Astrocyte of the cerebellum (primary cell): ENCODE data around the gene KLRF2.

Experiments used
- DNase-seq: peaks from one replicate; pipeline ENCODE4 v3.0.0-alpha.2; 2011; ENCODE audit warnings: low read depth
- H3K4me3 ChIP-seq: 2 replicates; pipeline ENCODE4 v1.5.1; 2011; ENCODE audit warnings: mild to moderate bottlenecking, low read depth, low read length, moderate library complexity
- in situ Hi-C: cut with HindIII; loops from 2 replicates; pipeline ENCODE4 v1.10.0; 2017; ENCODE audit warnings: low sequenced_read_pairs
- TF ChIP-seq, protein P1 (sequence below): IDR thresholded peaks from 2 replicates; pipeline ENCODE4 v1.5.1; 2012; ENCODE audit warnings: low read length, low read depth, moderate library complexity, mild to moderate bottlenecking; ENCODE audit errors: missing control alignments

The KLRF2 gene

GRCh38 chr12:9926876-9927275 is 45.6 kb downstream of the KLRF2 start:
- TF ChIP-seq, protein P1, sequence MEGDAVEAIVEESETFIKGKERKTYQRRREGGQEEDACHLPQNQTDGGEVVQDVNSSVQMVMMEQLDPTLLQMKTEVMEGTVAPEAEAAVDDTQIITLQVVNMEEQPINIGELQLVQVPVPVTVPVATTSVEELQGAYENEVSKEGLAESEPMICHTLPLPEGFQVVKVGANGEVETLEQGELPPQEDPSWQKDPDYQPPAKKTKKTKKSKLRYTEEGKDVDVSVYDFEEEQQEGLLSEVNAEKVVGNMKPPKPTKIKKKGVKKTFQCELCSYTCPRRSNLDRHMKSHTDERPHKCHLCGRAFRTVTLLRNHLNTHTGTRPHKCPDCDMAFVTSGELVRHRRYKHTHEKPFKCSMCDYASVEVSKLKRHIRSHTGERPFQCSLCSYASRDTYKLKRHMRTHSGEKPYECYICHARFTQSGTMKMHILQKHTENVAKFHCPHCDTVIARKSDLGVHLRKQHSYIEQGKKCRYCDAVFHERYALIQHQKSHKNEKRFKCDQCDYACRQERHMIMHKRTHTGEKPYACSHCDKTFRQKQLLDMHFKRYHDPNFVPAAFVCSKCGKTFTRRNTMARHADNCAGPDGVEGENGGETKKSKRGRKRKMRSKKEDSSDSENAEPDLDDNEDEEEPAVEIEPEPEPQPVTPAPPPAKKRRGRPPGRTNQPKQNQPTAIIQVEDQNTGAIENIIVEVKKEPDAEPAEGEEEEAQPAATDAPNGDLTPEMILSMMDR = no peak
- in situ Hi-C loops = no loop called here
- H3K4me3 ChIP-seq = no peak overlapping the region

DNA sequence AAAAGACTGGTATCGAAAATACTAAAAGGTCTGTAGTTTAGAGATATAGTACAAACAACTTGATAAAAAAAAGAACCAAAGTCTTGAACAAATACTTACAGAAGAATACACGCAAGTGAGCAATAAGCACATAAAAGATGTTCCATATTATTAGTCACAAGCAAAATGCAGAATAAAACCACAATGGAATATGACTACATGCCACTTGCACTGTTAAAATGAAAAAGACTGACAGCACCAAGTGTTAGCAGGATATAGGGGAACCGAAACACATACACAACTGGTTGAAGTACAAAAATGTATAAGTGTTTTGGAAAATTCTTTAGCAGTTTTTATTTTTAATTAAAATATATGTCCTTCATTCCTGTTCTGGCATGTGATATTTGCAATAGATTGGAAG is 47.3 kb downstream of the KLRF2 start:
- in situ Hi-C loops = no loop called here
- no peak for DNase-seq
- H3K4me3 ChIP-seq = no peak overlapping the region
- TF ChIP-seq, protein P1 = no peak

More at GRCh38 chr12:9926876-9927275, 45.6 kb downstream of the KLRF2 start:
- DNase-seq = no peak

- in situ Hi-C loops = no loop called here
These were observed 50.0 kb downstream of the KLRF2 start for GRCh38 chr12:9931245-9931644.

GRCh38 chr12:9932270-9932669 is 51.0 kb downstream of the KLRF2 start, which contains the start of gene CLEC2A:
TSS of gene CLEC2A (minus strand) at chr12:9932370. CDS start at chr12:9932329, 41 bp downstream.
- DNase-seq = no peak
- in situ Hi-C loops = no loop called here
- TF ChIP-seq, protein P1 = no peak
- H3K4me3 ChIP-seq = no peak within 1 kb of the TSS

More at GRCh38 chr12:9931245-9931644, 50.0 kb downstream of the KLRF2 start:
- DNase-seq = no peak
- no peak overlapping the region for H3K4me3 ChIP-seq
- TF ChIP-seq, protein P1 = no peak

- DNase-seq = no peak
- in situ Hi-C loops = no loop called here
- TF ChIP-seq, protein P1 = no peak
- no peak overlapping the region for H3K4me3 ChIP-seq
These were observed 52.7 kb downstream of the KLRF2 start for GRCh38 chr12:9933958-9934357.

GRCh38 chr12:9935026-9935425 is 53.7 kb downstream of the KLRF2 start:
- TF ChIP-seq, protein P1 = no peak
- no peak for DNase-seq
- in situ Hi-C loops = no loop called here
- no peak overlapping the region for H3K4me3 ChIP-seq
